Embryonic facial prominence (tissue), 1 donor: ENCODE measurements around the gene UBR2.
"Not testable (repeated sequence)": the region's sequence is repeated elsewhere in the genome, so short reads cannot be mapped to it uniquely, and the experiment has no call there.

Experiments
- DNase-seq: peaks from one replicate; pipeline ENCODE4 v3.0.0-alpha.2; 2016; ENCODE audit errors: extremely low spot score

Gene UBR2

GRCh38 chr6:42555477-42556457 is 8.1 kb upstream of the UBR2 start:
- no peak for DNase-seq

- no peak for DNase-seq
These were observed 7.4 kb upstream of the UBR2 start for GRCh38 chr6:42556462-42556861.

GRCh38 chr6:42559276-42559675 is 4.6 kb upstream of the UBR2 start:
- not testable (repeated sequence) for DNase-seq

GRCh38 chr6:42561986-42562385 is 1.8 kb upstream of the UBR2 start:
- DNase-seq = no peak

- DNase-seq = no peak
These were observed 932 bp upstream of the UBR2 start for GRCh38 chr6:42562788-42563405.

GRCh38 chr6:42564506-42564825 is 637 bp downstream of the UBR2 start:
- no peak for DNase-seq

GRCh38 chr6:42565823-42566613 is 2.2 kb downstream of the UBR2 start:
- DNase-seq = no peak

- DNase-seq = no peak
These were observed 2.9 kb downstream of the UBR2 start for GRCh38 chr6:42566614-42567208.

GRCh38 chr6:42567237-42567636 is 3.4 kb downstream of the UBR2 start:
- DNase-seq = not testable (repeated sequence)

- no peak for DNase-seq
These were observed 5.5 kb downstream of the UBR2 start for GRCh38 chr6:42569102-42570028.

GRCh38 chr6:42571611-42572342 is 7.9 kb downstream of the UBR2 start:
- no peak for DNase-seq

GRCh38 chr6:42572523-42572922 is 8.7 kb downstream of the UBR2 start:
- DNase-seq = no peak

GRCh38 chr6:42576538-42576937 is 12.7 kb downstream of the UBR2 start:
- DNase-seq = not testable (repeated sequence)

GRCh38 chr6:42598300-42598699 is 34.5 kb downstream of the UBR2 start:
- no peak for DNase-seq

- DNase-seq = no peak
These were observed 35.7 kb downstream of the UBR2 start for GRCh38 chr6:42599558-42599957.

- DNase-seq = no peak
These were observed 40.3 kb downstream of the UBR2 start for GRCh38 chr6:42604150-42604549.

- DNase-seq = not testable (repeated sequence)
These were observed 40.9 kb downstream of the UBR2 start for GRCh38 chr6:42604699-42605098.

- DNase-seq = no peak
These were observed 46.6 kb downstream of the UBR2 start for GRCh38 chr6:42610416-42610815.

GRCh38 chr6:42615518-42615917 is 51.7 kb downstream of the UBR2 start:
- DNase-seq = no peak

- no peak for DNase-seq
These were observed 52.9 kb downstream of the UBR2 start for GRCh38 chr6:42616716-42617115.
